K562 (cell line): ENCODE measurements around the gene PCSK5. TPM values are rescaled to one million over a fixed set of nuclear protein-coding genes. Genes with fewer than 3 reads are reported as not detected.

Source experiments
- ATAC-seq: fragments of 200-7000 bp; cut with Tn5 transposase; 3 replicates; pipeline ENCODE4 v1.9.1; 2020; ENCODE audit warnings: moderate library complexity
- BruUV-seq: library from RNA; stranded (reverse); fragments of 400-500 nt; replicated peaks from 2 replicates; lab custom pipeline; 2021; lab: Mats Ljungman, UMichigan
- CTCF ChIA-PET: fragments of 300-600 bp; formaldehyde crosslinking; extraction: SDS; loops from one replicate; lab custom pipeline; 2021; ENCODE audit warnings: low intra/inter-chr PET ratio; lab: Yijun Ruan, JAX
- POLR2A ChIA-PET: fragments of 300-600, 350-650 bp; sonication (Branson Sonifier 250); formaldehyde crosslinking; extraction: SDS; loops from one replicate; lab custom pipeline; 2021; ENCODE audit warnings: antibody characterized with exemption, inconsistent platforms; lab: Yijun Ruan, JAX
- DNase-seq, 4 experiments: peaks; one replicate each; pipeline versions ENCODE4 v3.0.0 to v3.0.0-alpha.2; 2011 to 2018; ENCODE audit warnings: low spot score in 3 of 4, mixed read lengths in 3 of 4; ENCODE audit errors: extremely low read depth in 1 of 4
- FAIRE-seq: peaks from 2 replicates; lab custom pipeline; 2011; peaks lifted over from hg19 to GRCh38; lab: Jason Lieb, UNC
- H2AFZ ChIP-seq: 2 replicates; pipeline ENCODE4 v1.6.0; 2011; ENCODE audit warnings: low read depth, low read length, control low read depth, inconsistent platforms
- H3K27ac ChIP-seq: fragments of 200-600 bp; 3 replicates; pipeline ENCODE4 v1.8.0; 2011; ENCODE audit warnings: low read depth, mild to moderate bottlenecking, control low read depth, inconsistent platforms, low read length, moderate library complexity, mixed read lengths; ENCODE audit errors: extremely low read depth
- H3K27me3 ChIP-seq, 2 experiments: fragments of 300-600 bp in 1 of 2; 2 replicates in 1 of 2; 3 replicates in 1 of 2; pipeline versions ENCODE4 v1.6.0 to v1.8.0; 2011; ENCODE audit warnings: inconsistent platforms in 2 of 2, low read length in 2 of 2, mild to moderate bottlenecking in 1 of 2, mixed read lengths in 1 of 2, moderate library complexity in 1 of 2; ENCODE audit not compliant: control insufficient read depth in 2 of 2, insufficient read depth in 2 of 2
- H3K36me3 ChIP-seq: fragments of 300-600 bp; 3 replicates; pipeline ENCODE4 v1.8.0; 2011; ENCODE audit warnings: mild to moderate bottlenecking, low read length, inconsistent platforms; ENCODE audit not compliant: control insufficient read depth, insufficient read depth
- H3K4me1 ChIP-seq, 2 experiments: fragments of 200-600 bp in 1 of 2; replicated peaks in 1 of 2; 2 replicates in 1 of 2; 3 replicates in 1 of 2; pipeline versions ENCODE4 v1.5.1 to v1.8.0; 2011; ENCODE audit warnings: inconsistent platforms in 2 of 2, low read length in 2 of 2, mild to moderate bottlenecking in 1 of 2, mixed read lengths in 1 of 2, moderate library complexity in 1 of 2; ENCODE audit not compliant: control insufficient read depth in 2 of 2, insufficient read depth in 2 of 2
- H3K4me2 ChIP-seq: 2 replicates; pipeline ENCODE4 v1.6.1; 2011; ENCODE audit warnings: low read length, control low read depth, inconsistent platforms, mixed read lengths; ENCODE audit not compliant: insufficient read depth
- H3K4me3 ChIP-seq: fragments of 200-600 bp; sonication (generic), shearing (Covaris generic); 2 replicates; pipeline ENCODE4 v1.5.1; 2016; ENCODE audit warnings: control low read depth, inconsistent platforms
- H3K79me2 ChIP-seq: fragments of 200-600 bp; 3 replicates; pipeline ENCODE4 v1.8.0; 2011; ENCODE audit warnings: low read length, inconsistent platforms; ENCODE audit not compliant: control insufficient read depth, insufficient read depth
- H3K9ac ChIP-seq, 2 experiments: 2 replicates each; pipeline versions ENCODE4 v1.6.0 to v1.6.1; 2011; ENCODE audit warnings: low read depth in 2 of 2, low read length in 2 of 2, control low read depth in 1 of 2, inconsistent platforms in 1 of 2, mild to moderate bottlenecking in 1 of 2, mixed read lengths in 1 of 2; ENCODE audit not compliant: insufficient read depth in 1 of 2
- H3K9me1 ChIP-seq: one replicate; pipeline ENCODE4 v1.6.0; 2011; ENCODE audit warnings: inconsistent platforms, mild to moderate bottlenecking, low read length, moderate library complexity; ENCODE audit not compliant: control insufficient read depth, insufficient read depth
- H3K9me3 ChIP-seq: replicated peaks from 2 replicates; pipeline ENCODE4 v1.5.1; 2011; ENCODE audit warnings: low read depth, low read length, inconsistent platforms; ENCODE audit not compliant: control insufficient read depth, insufficient read depth
- H4K20me1 ChIP-seq: replicated peaks from 2 replicates; pipeline ENCODE4 v1.6.1; 2011; ENCODE audit warnings: low read length, inconsistent platforms, mixed read lengths; ENCODE audit not compliant: control insufficient read depth, insufficient read depth
- FOSL1 ChIP-seq: fragments of 200-800 bp; sonication (Bioruptor generic); conservative IDR thresholded peaks from 2 replicates; pipeline ENCODE4 v1.6.1; 2016; ENCODE audit warnings: missing genetic modification characterization, missing compliant biosample characterization
- HOXB6 ChIP-seq: fragments of 250-450 bp; sonication (Bioruptor Pico); IDR thresholded peaks from 2 replicates; pipeline ENCODE4 v1.5.1; 2022; ENCODE audit warnings: mild to moderate bottlenecking, borderline replicate concordance
- KDM2B ChIP-seq: fragments of 250-450 bp; sonication (Bioruptor Pico); IDR thresholded peaks from 2 replicates; pipeline ENCODE4 v1.8.0; 2021; ENCODE audit warnings: mild to moderate bottlenecking, moderate library complexity
- KLF1 ChIP-seq: fragments of 450-650 bp; IDR thresholded peaks from 2 replicates; pipeline ENCODE4 v1.6.1; 2016; ENCODE audit warnings: missing genetic modification characterization, missing compliant biosample characterization
- MAX ChIP-seq: sonication (generic); formaldehyde crosslinking; IDR thresholded peaks from 2 replicates; pipeline ENCODE4 v1.9.0; 2022; ENCODE audit warnings: mild to moderate bottlenecking, missing genetic modification reagents
- PRPF4 ChIP-seq: fragments of 200-400 bp; formaldehyde crosslinking; IDR thresholded peaks from one replicate; pipeline ENCODE4 v1.6.1; 2017; ENCODE audit warnings: low read length, low read depth, mild to moderate bottlenecking; ENCODE audit not compliant: insufficient read depth, poor library complexity, severe bottlenecking
- SRSF1 ChIP-seq: fragments of 200-400 bp; formaldehyde crosslinking; IDR thresholded peaks from 2 replicates; pipeline ENCODE4 v1.6.1; 2017; ENCODE audit warnings: mild to moderate bottlenecking, low read depth, low read length, moderate library complexity
- TCF3 ChIP-seq: sonication (generic); formaldehyde crosslinking; IDR thresholded peaks from 2 replicates; pipeline ENCODE4 v1.4.0; 2020; ENCODE audit warnings: mild to moderate bottlenecking, missing genetic modification reagents
- TCF7L2 ChIP-seq: fragments of 150-350 bp; IDR thresholded peaks from 2 replicates; pipeline ENCODE4 v1.6.1; 2016; ENCODE audit warnings: low read depth, mild to moderate bottlenecking, low read length, moderate library complexity
- TEAD4 ChIP-seq, 2 experiments: sonication (generic) in 1 of 2; formaldehyde crosslinking in 1 of 2; IDR thresholded peaks; 2 replicates each; pipeline versions ENCODE4 v1.6.1 to v1.8.0; 2012 to 2022; ENCODE audit warnings: borderline replicate concordance in 1 of 2, inconsistent platforms in 1 of 2, low read length in 1 of 2, mild to moderate bottlenecking in 1 of 2, missing genetic modification reagents in 1 of 2
- TFAM ChIP-seq: fragments of 250-450 bp; sonication (Bioruptor Pico); conservative IDR thresholded peaks from 2 replicates; pipeline ENCODE4 v1.5.0; 2021; ENCODE audit warnings: mild to moderate bottlenecking, moderate library complexity
- TOE1 ChIP-seq, 2 experiments: fragments of 450-650 bp in 1 of 2; sonication (generic) in 1 of 2; formaldehyde crosslinking in 1 of 2; IDR thresholded peaks; 2 replicates each; pipeline versions ENCODE4 v1.7.1 to v1.8.0; 2016 to 2022; ENCODE audit warnings: borderline replicate concordance in 2 of 2, mild to moderate bottlenecking in 2 of 2, antibody characterized with exemption in 1 of 2, inconsistent platforms in 1 of 2, low read depth in 1 of 2, missing genetic modification reagents in 1 of 2, moderate library complexity in 1 of 2
- USF1 ChIP-seq: sonication (generic); formaldehyde crosslinking; IDR thresholded peaks from 2 replicates; pipeline ENCODE4 v1.9.0; 2022; ENCODE audit warnings: mild to moderate bottlenecking, missing genetic modification reagents
- WGBS: fragments of 100-300 bp; shearing (Covaris generic); methylation state at CpG from one replicate; pipeline ENCODE4 v1.1.6; 2016; ENCODE audit warnings: low coverage, mixed read lengths; ENCODE audit not compliant: insufficient coverage; ENCODE audit errors: missing lambda C conversion rate; 5-methylcytosine and 5-hydroxymethylcytosine counted together
- in situ Hi-C: fragments of 300-500 bp; cut with MboI; formaldehyde crosslinking; loops from 4 replicates; pipeline ENCODE4 v1.15.0; 2018; ENCODE audit warnings: inconsistent platforms, mixed read lengths
- intact Hi-C: fragments of 100-400 bp; cut with micrococcal nuclease; formaldehyde crosslinking; loops from 2 replicates; pipeline ENCODE4 v1.14.2; 2022
- polyA plus RNA-seq, 8 experiments: library from polyadenylated mRNA; depleted of rRNA in 4 of 8; stranded (reverse) in 5 of 8; unstranded in 3 of 8; fragments of >200 nt; fragmentation: Nextera tagmentation in 2 of 8; fragmentation: Illumina TruSeq in 1 of 8; extraction: Ambion mirVana in 2 of 8; extraction: Trizol in 1 of 8; gene quantifications; 2 replicates each; pipeline versions ENCODE4 v1.2.1 to v1.2.3, GENCODE V29; 2011 to 2014; ENCODE audit warnings: inconsistent platforms in 1 of 8, missing spikeins in 1 of 8
- total RNA-seq, 7 experiments: library from RNA; depleted of rRNA in 6 of 7; stranded (reverse); fragments of >200 nt in 6 of 7; fragmentation: Illumina TruSeq in 2 of 7; extraction: Trizol in 2 of 7; gene quantifications; 2 replicates each; pipeline versions ENCODE4 v1.2.1 to v1.2.3, GENCODE V29; 2011 to 2021; ENCODE audit warnings: low replicate concordance in 1 of 7

Gene PCSK5
- total and polyA plus RNA-seq, 9 of the 15 experiments (the other 6 are each of a cell fraction or from before 2014, with no cell fraction given): not detected

GRCh38 chr9:75926385-75926784, 35.9 kb downstream of the PCSK5 start:
- FAIRE-seq: no peak
- CTCF ChIA-PET: no interaction called here
- Histone ChIP-seq H3K9ac (no peak overlapping the region), H4K20me1 (no peaks in the 10 kb centered on the region), H3K4me3 (no peak overlapping the region), H3K9me1 (no peaks in the 10 kb centered on the region), H3K9me3 (no peaks in the 10 kb centered on the region), H2AFZ (no peak overlapping the region), H3K27ac (no peak overlapping the region), H3K4me2 (no peak overlapping the region), H3K4me1 (no peaks in the 10 kb centered on the region), H3K27me3 (no peaks in the 10 kb centered on the region), H3K79me2 (no peaks in the 10 kb centered on the region), H3K36me3 (no peaks in the 10 kb centered on the region)
- in situ Hi-C loops (no loop called here), intact Hi-C loops (no loop called here)
- POLR2A ChIA-PET: no interaction called here
- ATAC-seq: no peak
- 0% methylated on average over 2 of the region's 2 CpGs for WGBS
- no TSS peak for BruUV-seq
- TF ChIP-seq HOXB6 (no peak), TEAD4 (IDR thresholded peaks at IDR 0.05; ENCODE audit: low read length) (no peak), TEAD4 (CRISPR knock-in tag; IDR thresholded peaks at IDR 0.05; ENCODE audit: borderline replicate concordance) (no peak), USF1 (CRISPR knock-in tag) (no peak), KDM2B (CRISPR knock-in tag) (no peak), FOSL1 (no peak), MAX (CRISPR knock-in tag) (no peak), TCF7L2 (no peak), PRPF4 (no peak), TOE1 (IDR thresholded peaks at IDR 0.05; ENCODE audit: borderline replicate concordance) (no peak), TOE1 (CRISPR knock-in tag; IDR thresholded peaks at IDR 0.05; ENCODE audit: borderline replicate concordance, low read depth) (no peak), SRSF1 (no peak), TCF3 (CRISPR knock-in tag) (no peak), TFAM (CRISPR knock-in tag) (no peak), KLF1 (tag) (no peak)
- DNase-seq: no peak
